HEK293 (cell line): Measurements from ENCODE around the gene MAF.

ENCODE experiments used
- CTCF ChIA-PET: fragments of 350-600 bp; formaldehyde crosslinking; extraction: SDS; loops from one replicate; lab custom pipeline; 2021; ENCODE audit warnings: antibody characterized with exemption; lab: Yijun Ruan, JAX
- POLR2A ChIA-PET: fragments of 300-600 bp; formaldehyde crosslinking; extraction: SDS; loops from one replicate; lab custom pipeline; 2020; ENCODE audit warnings: antibody characterized with exemption, inconsistent platforms; lab: Yijun Ruan, JAX
- H3K27ac ChIP-seq: fragments of 200-500 bp; sonication (Bioruptor generic); 2 replicates; pipeline ENCODE4 v1.5.1; 2014; ENCODE audit warnings: low read depth, low read length, control low read depth, inconsistent platforms; ENCODE audit errors: extremely low read depth
- H3K36me3 ChIP-seq, 2 experiments: fragments of 200-500 bp in 1 of 2; sonication (Bioruptor generic) in 1 of 2; 1 replicate in 1 of 2; 2 replicates in 1 of 2; pipeline ENCODE4 v1.5.1; 2014 to 2017; ENCODE audit warnings: inconsistent platforms in 2 of 2, low read length in 2 of 2; ENCODE audit not compliant: control insufficient read depth in 2 of 2, insufficient read depth in 1 of 2
- H3K4me1 ChIP-seq: fragments of 200-500 bp; sonication (Bioruptor generic); 2 replicates; pipeline ENCODE4 v1.5.1; 2014; ENCODE audit warnings: mild to moderate bottlenecking, low read length, inconsistent platforms; ENCODE audit not compliant: control insufficient read depth, insufficient read depth
- H3K4me3 ChIP-seq: 2 replicates; pipeline ENCODE4 v1.5.1; 2011; ENCODE audit warnings: low read depth, mild to moderate bottlenecking, control low read depth, low read length, moderate library complexity
- H3K9me3 ChIP-seq: fragments of 200-500 bp; sonication (Bioruptor generic); 2 replicates; pipeline ENCODE4 v1.5.1; 2014; ENCODE audit warnings: low read depth, low read length, inconsistent platforms; ENCODE audit not compliant: control insufficient read depth, insufficient read depth
- SCRT2 ChIP-seq: fragments of 450-650 bp; formaldehyde crosslinking; IDR thresholded peaks from 2 replicates; pipeline ENCODE4 v1.5.1; 2016; ENCODE audit warnings: missing biosample characterization, missing genetic modification characterization
- SP3 ChIP-seq: fragments of 450-650 bp; formaldehyde crosslinking; IDR thresholded peaks from 2 replicates; pipeline ENCODE4 v1.5.1; 2016; ENCODE audit warnings: missing biosample characterization, missing genetic modification characterization
- ZBTB21 ChIP-seq: fragments of 450-650 bp; formaldehyde crosslinking; IDR thresholded peaks from 2 replicates; pipeline ENCODE4 v1.5.1; 2017; ENCODE audit warnings: missing biosample characterization, missing genetic modification characterization
- ZBTB6 ChIP-seq: fragments of 450-650 bp; formaldehyde crosslinking; IDR thresholded peaks from 2 replicates; pipeline ENCODE4 v1.5.1; 2017; ENCODE audit warnings: missing biosample characterization, missing genetic modification characterization
- ZNF274 ChIP-seq, 2 experiments: fragments of 200-500 bp in 1 of 2; fragments of 450-650 bp in 1 of 2; sonication (Bioruptor generic) in 1 of 2; formaldehyde crosslinking in 1 of 2; IDR thresholded peaks; 2 replicates each; pipeline versions ENCODE4 v1.5.1 to v1.6.1; 2014 to 2016; ENCODE audit warnings: borderline replicate concordance in 1 of 2, inconsistent platforms in 1 of 2, low read length in 1 of 2, missing biosample characterization in 1 of 2, missing genetic modification characterization in 1 of 2
- ZNF423 ChIP-seq: fragments of 450-650 bp; formaldehyde crosslinking; IDR thresholded peaks from 2 replicates; pipeline ENCODE4 v1.5.1; 2016; ENCODE audit warnings: missing biosample characterization, missing genetic modification characterization
- ZNF501 ChIP-seq: fragments of 450-650 bp; formaldehyde crosslinking; IDR thresholded peaks from 2 replicates; pipeline ENCODE4 v1.5.1; 2016; ENCODE audit warnings: missing biosample characterization, missing genetic modification characterization
- ZNF521 ChIP-seq: fragments of 450-650 bp; formaldehyde crosslinking; IDR thresholded peaks from 2 replicates; pipeline ENCODE4 v1.5.1; 2017; ENCODE audit warnings: missing biosample characterization, mild to moderate bottlenecking, missing genetic modification characterization
- ZNF623 ChIP-seq: fragments of 450-650 bp; formaldehyde crosslinking; IDR thresholded peaks from 2 replicates; pipeline ENCODE4 v1.5.1; 2016; ENCODE audit warnings: missing biosample characterization, missing genetic modification characterization
- ZSCAN4 ChIP-seq: fragments of 450-650 bp; formaldehyde crosslinking; IDR thresholded peaks from 2 replicates; pipeline ENCODE4 v1.5.1; 2017; ENCODE audit warnings: missing biosample characterization, missing genetic modification characterization

Gene MAF

GRCh38 chr16:79550373-79550772 is 50.2 kb downstream of the MAF start:
- no peaks in the 10 kb centered on the region for H3K36me3 ChIP-seq
- H3K9me3 ChIP-seq: no peaks in the 10 kb centered on the region
- TF ChIP-seq ZNF521: no peak
- no peak for TF ChIP-seq ZSCAN4 (tag by site-specific recombination)
- TF ChIP-seq ZNF423: no peak
- TF ChIP-seq ZNF623 (tag by site-specific recombination): no peak
- TF ChIP-seq SP3 (tag by site-specific recombination): no peak
- no peak for TF ChIP-seq SCRT2 (tag by site-specific recombination)
- no peak for TF ChIP-seq ZNF274 (IDR thresholded peaks at IDR 0.05; ENCODE audit: low read length)
- TF ChIP-seq ZNF274 (tag by site-specific recombination; IDR thresholded peaks at IDR 0.05; ENCODE audit: borderline replicate concordance): no peak
- no peak for TF ChIP-seq ZBTB6
- no peak overlapping the region for H3K27ac ChIP-seq
- H3K4me1 ChIP-seq: no peaks in the 10 kb centered on the region
- ChIA-PET CTCF (no interaction called here), POLR2A (no interaction called here)
- no peak overlapping the region for H3K4me3 ChIP-seq

DNA sequence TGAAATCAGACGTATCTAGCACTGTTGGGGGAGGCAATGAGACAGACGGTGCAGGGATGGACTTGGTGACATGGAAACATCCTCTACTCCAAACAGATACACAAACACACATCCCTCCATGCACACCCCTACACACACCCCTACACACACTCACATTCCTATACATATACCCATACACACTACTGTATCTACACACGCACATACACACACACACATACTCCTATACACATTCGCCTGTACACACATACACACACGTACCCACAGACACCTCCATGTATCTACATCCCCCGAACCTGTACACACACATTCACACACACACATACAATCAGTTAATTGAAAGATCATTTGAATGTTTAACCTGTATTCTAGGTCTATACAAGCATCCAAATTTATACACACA is 53.5 kb downstream of the MAF start:
- no peaks in the 10 kb centered on the region for H3K4me1 ChIP-seq
- TF ChIP-seq ZSCAN4 (tag by site-specific recombination) (0 out of 2 replicates have a peak, but pooled peaks have one; percentile 29), ZNF501 (tag by site-specific recombination) (no peak), ZBTB21 (tag by site-specific recombination) (no peak)
- POLR2A ChIA-PET: no interaction called here
- H3K4me3 ChIP-seq: no peak overlapping the region
- H3K36me3 ChIP-seq: no peaks in the 10 kb centered on the region
- H3K9me3 ChIP-seq: no peaks in the 10 kb centered on the region
- CTCF ChIA-PET: no interaction called here
- H3K27ac ChIP-seq: no peak overlapping the region
